Natural killer cell (primary cell): ENCODE results near the gene UGCG. TPM values are rescaled to one million over a fixed set of nuclear protein-coding genes. Genes with fewer than 3 reads are reported as not detected.

Source experiments
- ATAC-seq, 3 donors: fragments of 150-1000 bp in 2 of 3; fragments of 200-7000 bp in 1 of 3; cut with Tn5 transposase; 1 replicate in 1 of 3; 2 replicates in 2 of 3; pipeline ENCODE4 v1.10.0; 2021; ENCODE audit warnings: mild to moderate bottlenecking in 2 of 3, moderate library complexity in 2 of 3
- DNase-seq, 2 donors: peaks; one replicate each; pipeline versions ENCODE4 v3.0.0 to v3.0.0-alpha.2; 2013 to 2021; ENCODE audit warnings: mixed read lengths in 1 of 2
- H3K27ac ChIP-seq: one replicate; pipeline ENCODE4 v1.5.1; 2013; ENCODE audit warnings: mild to moderate bottlenecking, low read length
- H3K27me3 ChIP-seq: one replicate; pipeline ENCODE4 v1.6.1; 2013; ENCODE audit warnings: low read length; ENCODE audit not compliant: control insufficient read depth, insufficient read depth
- H3K36me3 ChIP-seq: one replicate; pipeline ENCODE4 v1.6.1; 2013; ENCODE audit warnings: low read length; ENCODE audit not compliant: control insufficient read depth, insufficient read depth
- H3K4me1 ChIP-seq: one replicate; pipeline ENCODE4 v1.6.1; 2013; ENCODE audit warnings: low read length; ENCODE audit not compliant: control insufficient read depth, insufficient read depth
- H3K4me3 ChIP-seq: one replicate; pipeline ENCODE4 v1.5.1; 2013; ENCODE audit warnings: low read length
- H3K9me3 ChIP-seq: one replicate; pipeline ENCODE4 v1.6.1; 2013; ENCODE audit warnings: low read length; ENCODE audit not compliant: control insufficient read depth, insufficient read depth
- H3K27ac Mint-ChIP-seq, 2 donors: one replicate each; pipeline ENCODE4 v1.8.0; 2022; ENCODE audit warnings: mild to moderate bottlenecking in 2 of 2, mixed read lengths in 2 of 2, moderate library complexity in 1 of 2
- H3K27me3 Mint-ChIP-seq, 2 donors: one replicate each; pipeline ENCODE4 v1.8.0; 2022; ENCODE audit warnings: low read depth in 2 of 2, mixed read lengths in 2 of 2
- H3K36me3 Mint-ChIP-seq: one replicate; pipeline ENCODE4 v1.8.0; 2022; ENCODE audit warnings: mixed read lengths
- H3K4me1 Mint-ChIP-seq, 2 donors: one replicate each; pipeline ENCODE4 v1.8.0; 2022; ENCODE audit warnings: mixed read lengths in 2 of 2
- H3K4me3 Mint-ChIP-seq: one replicate; pipeline ENCODE4 v1.8.0; 2022; ENCODE audit warnings: mild to moderate bottlenecking, moderate library complexity, mixed read lengths
- H3K9me3 Mint-ChIP-seq, 2 donors: one replicate each; pipeline ENCODE4 v1.8.0; 2022; ENCODE audit warnings: mixed read lengths in 2 of 2
- WGBS: methylation state at CpG from one replicate; pipeline ENCODE4 v1.1.7; 2013; ENCODE audit warnings: missing lambda C conversion rate; ENCODE audit not compliant: insufficient coverage; 5-methylcytosine and 5-hydroxymethylcytosine counted together
- intact Hi-C: fragments of 100-400 bp; cut with micrococcal nuclease; formaldehyde crosslinking; loops from one replicate; pipeline ENCODE4 v1.14.2; 2022
- total RNA-seq, 4 donors: library from RNA; stranded (reverse); fragments of 120-200 nt in 1 of 4; gene quantifications; one replicate each; pipeline versions ENCODE4 v1.2.3 to v1.2.4, GENCODE V29; 2013 to 2022
- TF ChIP-seq, protein P1 (sequence below): fragments of 200-600 bp; IDR thresholded peaks from one replicate; pipeline ENCODE4 v1.8.0; 2022; ENCODE audit warnings: antibody characterized with exemption

The UGCG gene
- total RNA-seq, 3 donors from 2014 or later (not counting 1 experiment from before 2014, with no cell fraction given) = 17.9 to 21.4 (median 18.8) TPM

DNA sequence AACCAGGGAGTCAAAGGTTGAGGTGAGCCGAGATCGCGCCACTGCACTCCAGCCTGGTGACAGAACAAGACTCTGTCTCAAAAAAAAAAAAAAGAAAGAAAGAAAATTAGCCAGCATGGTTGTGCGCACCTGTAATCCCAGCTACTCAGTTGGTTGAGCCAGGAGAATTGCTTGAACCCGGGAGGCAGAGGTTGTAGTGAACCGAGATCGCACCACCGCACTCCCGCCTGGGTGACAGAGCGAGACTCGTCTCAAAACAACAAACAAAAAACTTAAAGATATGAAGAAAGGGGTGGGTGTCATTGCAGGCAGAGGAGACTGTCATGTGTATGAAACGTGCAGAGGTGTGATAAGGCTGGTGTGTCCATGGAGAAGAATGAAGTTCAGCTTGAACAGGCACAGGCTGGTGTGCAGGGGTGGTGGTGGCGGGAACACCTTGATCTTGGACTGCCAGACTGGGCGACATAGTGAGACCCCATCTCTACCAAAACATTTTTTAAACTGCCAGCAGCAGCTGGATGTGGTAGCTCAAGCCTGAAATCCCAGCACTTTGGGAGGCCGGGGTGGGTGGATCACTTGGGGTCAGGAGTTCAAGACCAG, 69.6 kb downstream of the UGCG start:
- Histone ChIP-seq H3K36me3 (no peaks in the 10 kb centered on the region), H3K4me1 (no peaks in the 10 kb centered on the region), H3K27ac (no peak overlapping the region), H3K9me3 (no peaks in the 10 kb centered on the region), H3K27me3 (no peaks in the 10 kb centered on the region), H3K4me3 (no peak overlapping the region)
- WGBS = 97% methylated on average over 14 of the region's 15 CpGs
- H3K36me3 Mint-ChIP-seq = no peaks in the 10 kb centered on the region
- H3K27ac Mint-ChIP-seq = no peak overlapping the region
- intact Hi-C loops = no loop called here
- peaks cover 4 to 23% of the 10 kb centered on the region in 2 donors for H3K27me3 Mint-ChIP-seq
- DNase-seq (no peak), ATAC-seq (no peak)
- no peaks in the 10 kb centered on the region for H3K9me3 Mint-ChIP-seq
- H3K4me1 Mint-ChIP-seq = no peaks in the 10 kb centered on the region
- TF ChIP-seq, protein P1, sequence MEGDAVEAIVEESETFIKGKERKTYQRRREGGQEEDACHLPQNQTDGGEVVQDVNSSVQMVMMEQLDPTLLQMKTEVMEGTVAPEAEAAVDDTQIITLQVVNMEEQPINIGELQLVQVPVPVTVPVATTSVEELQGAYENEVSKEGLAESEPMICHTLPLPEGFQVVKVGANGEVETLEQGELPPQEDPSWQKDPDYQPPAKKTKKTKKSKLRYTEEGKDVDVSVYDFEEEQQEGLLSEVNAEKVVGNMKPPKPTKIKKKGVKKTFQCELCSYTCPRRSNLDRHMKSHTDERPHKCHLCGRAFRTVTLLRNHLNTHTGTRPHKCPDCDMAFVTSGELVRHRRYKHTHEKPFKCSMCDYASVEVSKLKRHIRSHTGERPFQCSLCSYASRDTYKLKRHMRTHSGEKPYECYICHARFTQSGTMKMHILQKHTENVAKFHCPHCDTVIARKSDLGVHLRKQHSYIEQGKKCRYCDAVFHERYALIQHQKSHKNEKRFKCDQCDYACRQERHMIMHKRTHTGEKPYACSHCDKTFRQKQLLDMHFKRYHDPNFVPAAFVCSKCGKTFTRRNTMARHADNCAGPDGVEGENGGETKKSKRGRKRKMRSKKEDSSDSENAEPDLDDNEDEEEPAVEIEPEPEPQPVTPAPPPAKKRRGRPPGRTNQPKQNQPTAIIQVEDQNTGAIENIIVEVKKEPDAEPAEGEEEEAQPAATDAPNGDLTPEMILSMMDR = no peak
- no peak overlapping the region for H3K4me3 Mint-ChIP-seq

DNA sequence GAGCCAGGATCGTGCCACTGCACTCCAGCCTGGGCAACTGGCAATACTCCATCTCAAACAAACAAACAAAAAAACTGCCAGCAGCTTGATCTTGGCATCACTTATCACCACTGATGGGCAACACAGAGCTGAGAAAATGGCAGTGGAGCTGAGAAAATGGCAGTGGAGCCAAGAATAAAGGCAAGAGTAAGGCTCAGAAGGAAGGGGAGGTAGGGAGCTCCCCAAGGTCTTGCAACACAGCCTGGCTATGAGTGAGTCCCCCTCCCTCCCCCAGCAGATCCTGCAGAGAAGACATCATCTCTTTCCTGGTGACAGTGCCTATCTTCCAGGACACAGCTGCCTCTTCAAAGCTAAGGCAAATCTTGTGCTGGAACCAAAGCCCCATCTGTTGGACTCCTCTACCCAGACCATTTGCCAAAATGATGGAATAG, 70.3 kb downstream of the UGCG start:
- Histone ChIP-seq H3K4me1 (no peaks in the 10 kb centered on the region), H3K27ac (no peak overlapping the region), H3K4me3 (no peak overlapping the region), H3K27me3 (no peaks in the 10 kb centered on the region), H3K36me3 (no peaks in the 10 kb centered on the region), H3K9me3 (no peaks in the 10 kb centered on the region)
- intact Hi-C loops = no loop called here
- H3K9me3 Mint-ChIP-seq = no peaks in the 10 kb centered on the region
- no peak overlapping the region for H3K27ac Mint-ChIP-seq
- no peaks in the 10 kb centered on the region for H3K4me1 Mint-ChIP-seq
- DNase-seq (no peak), ATAC-seq (no peak)
- H3K4me3 Mint-ChIP-seq = no peak overlapping the region
- TF ChIP-seq, protein P1 = no peak
- H3K27me3 Mint-ChIP-seq = peaks cover 0 to 16% of the 10 kb centered on the region in 2 donors
- no peaks in the 10 kb centered on the region for H3K36me3 Mint-ChIP-seq
- WGBS = 85% methylated on average over 1 of the region's 1 CpG

DNA sequence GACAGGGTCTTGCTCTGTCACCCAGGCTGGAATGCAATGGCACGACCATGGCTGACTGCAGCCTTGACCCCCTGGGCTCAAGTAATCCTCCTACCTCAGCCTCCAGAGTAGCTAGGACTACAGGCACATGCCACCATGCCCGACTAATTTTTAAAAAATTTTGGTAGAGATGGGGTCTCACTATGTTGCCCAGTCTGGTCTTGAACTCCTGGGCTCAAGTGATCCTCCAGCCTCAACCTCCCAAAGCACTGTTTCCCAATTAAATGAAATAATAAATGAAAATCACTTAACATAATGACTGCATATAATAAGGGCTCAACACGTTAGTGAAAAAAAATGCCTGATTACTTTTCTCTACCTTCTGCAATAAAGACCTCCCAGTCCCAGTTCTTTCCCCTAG, 71.0 kb downstream of the UGCG start:
- Histone ChIP-seq H3K4me3 (no peak overlapping the region), H3K9me3 (no peaks in the 10 kb centered on the region), H3K4me1 (no peaks in the 10 kb centered on the region), H3K27ac (no peak overlapping the region), H3K27me3 (no peaks in the 10 kb centered on the region), H3K36me3 (no peaks in the 10 kb centered on the region)
- WGBS = 90% methylated on average over 3 of the region's 3 CpGs
- Mint-ChIP-seq H3K27me3 (peaks cover 0 to 10% of the 10 kb centered on the region in 2 donors), H3K27ac (no peak overlapping the region), H3K4me3 (no peak overlapping the region), H3K9me3 (no peaks in the 10 kb centered on the region), H3K36me3 (no peaks in the 10 kb centered on the region), H3K4me1 (no peaks in the 10 kb centered on the region)
- TF ChIP-seq, protein P1 = no peak
- DNase-seq (no peak), ATAC-seq (no peak)
- intact Hi-C loops = no loop called here

DNA sequence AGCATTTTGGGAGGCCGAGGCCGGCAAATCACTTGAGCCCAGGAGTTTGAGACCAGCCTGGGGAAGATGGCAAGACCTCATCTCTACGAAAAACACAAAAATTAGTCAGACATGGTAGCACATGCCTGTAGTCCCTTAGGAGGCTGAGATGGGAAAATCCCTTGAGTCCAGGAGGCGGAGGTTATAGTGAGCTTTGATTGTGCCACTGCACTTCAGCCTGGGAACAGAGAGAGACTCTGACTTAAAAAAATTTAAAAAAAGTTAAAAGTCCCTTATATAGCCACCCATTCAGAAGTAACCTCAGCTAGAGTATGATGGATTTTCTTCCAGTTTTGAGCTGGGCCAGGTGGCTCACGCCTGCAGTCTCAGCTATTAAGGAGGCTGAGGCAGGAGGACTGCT, 72.4 kb downstream of the UGCG start:
- no peaks in the 10 kb centered on the region for H3K4me1 Mint-ChIP-seq
- Histone ChIP-seq H3K4me3 (no peak overlapping the region), H3K9me3 (no peaks in the 10 kb centered on the region), H3K4me1 (no peaks in the 10 kb centered on the region), H3K27me3 (no peaks in the 10 kb centered on the region), H3K36me3 (no peaks in the 10 kb centered on the region), H3K27ac (no peak overlapping the region)
- DNase-seq (no peak), ATAC-seq (no peak)
- H3K4me3 Mint-ChIP-seq = no peak overlapping the region
- TF ChIP-seq, protein P1 = no peak
- WGBS = 98% methylated on average over 5 of the region's 5 CpGs
- peaks cover 0 to 6% of the 10 kb centered on the region in 2 donors for H3K27me3 Mint-ChIP-seq
- no peaks in the 10 kb centered on the region for H3K9me3 Mint-ChIP-seq
- H3K27ac Mint-ChIP-seq = no peak overlapping the region
- H3K36me3 Mint-ChIP-seq = no peaks in the 10 kb centered on the region
- intact Hi-C loops = no loop called here
